Right ventricle myocardium superior (tissue), 1 donor: Measurements from ENCODE around the gene TEAD4. TPM values are rescaled to one million over a fixed set of nuclear protein-coding genes. Genes with fewer than 3 reads are reported as not detected.
A peak's percentile ranks its signal among the peaks of the same experiment; 100 is the strongest.

Experiments
- ATAC-seq: fragments of 200-7000 bp; cut with Tn5 transposase; one replicate; pipeline ENCODE4 v1.9.1; 2020; ENCODE audit warnings: mild to moderate bottlenecking; ENCODE audit not compliant: poor library complexity
- DNase-seq: peaks from one replicate; pipeline ENCODE4 v3.0.0-alpha.2; 2020
- intact Hi-C: fragments of 100-400 bp; cut with DNase I; formaldehyde crosslinking; loops from one replicate; pipeline ENCODE4 v1.11.2; 2022
- total RNA-seq: library from RNA; stranded (reverse); fragmentation: NEBNext Ultra II Directional; extraction: Animal tissue kit (Norgen Biotek cat#: 25700); gene quantifications from one replicate; pipeline ENCODE4 v1.2.1, GENCODE V29; 2021
- donor health status: DM: no; HTN: yes; CAD: no; lungs with severe emphysema.

TEAD4 gene
- total RNA-seq, 1 donor from 2014 or later, result 7.6 TPM

- ATAC-seq (peak; percentile 65), DNase-seq (peak; percentile 74)
- intact Hi-C loops, result no loop called here
Measured at GRCh38 chr12:2958432-2959191, 585 bp upstream of the TEAD4 start.

- DNase-seq (peak; percentile 62), ATAC-seq (peak; percentile 72)
- intact Hi-C loops, result no loop called here
Measured at GRCh38 chr12:2959505-2960389, 550 bp downstream of the TEAD4 start.

DNA sequence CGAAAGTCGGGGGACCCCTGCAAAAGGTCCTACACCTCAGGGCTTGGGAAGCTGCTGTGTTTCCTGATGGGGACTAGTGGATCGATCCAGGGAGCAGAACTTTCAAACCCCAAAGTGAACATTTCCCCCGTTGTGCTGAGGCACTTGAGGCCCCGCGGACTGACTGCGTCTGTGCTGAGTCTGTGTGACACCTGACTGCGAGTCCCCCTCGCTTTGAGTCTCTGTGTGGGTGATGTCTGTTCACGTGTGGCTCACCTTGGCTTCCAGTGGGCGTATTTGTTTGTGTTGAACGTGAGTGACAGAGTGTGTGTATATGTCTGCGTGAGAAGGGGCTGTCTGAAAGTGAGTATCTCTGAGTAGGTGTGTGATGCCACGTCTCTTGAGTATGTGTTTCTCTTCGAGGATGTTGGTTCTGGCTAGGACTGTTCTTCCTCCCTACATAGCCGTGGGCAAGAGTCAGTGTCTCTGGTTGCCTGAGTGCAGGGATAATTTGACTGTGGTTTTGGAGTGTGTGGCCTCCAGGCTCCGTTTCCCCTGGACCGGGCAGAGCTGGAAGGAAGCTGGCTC lies 1.3 kb downstream of the TEAD4 start:
- intact Hi-C loops, result no loop called here
- ATAC-seq (no peak), DNase-seq (no peak)

DNA sequence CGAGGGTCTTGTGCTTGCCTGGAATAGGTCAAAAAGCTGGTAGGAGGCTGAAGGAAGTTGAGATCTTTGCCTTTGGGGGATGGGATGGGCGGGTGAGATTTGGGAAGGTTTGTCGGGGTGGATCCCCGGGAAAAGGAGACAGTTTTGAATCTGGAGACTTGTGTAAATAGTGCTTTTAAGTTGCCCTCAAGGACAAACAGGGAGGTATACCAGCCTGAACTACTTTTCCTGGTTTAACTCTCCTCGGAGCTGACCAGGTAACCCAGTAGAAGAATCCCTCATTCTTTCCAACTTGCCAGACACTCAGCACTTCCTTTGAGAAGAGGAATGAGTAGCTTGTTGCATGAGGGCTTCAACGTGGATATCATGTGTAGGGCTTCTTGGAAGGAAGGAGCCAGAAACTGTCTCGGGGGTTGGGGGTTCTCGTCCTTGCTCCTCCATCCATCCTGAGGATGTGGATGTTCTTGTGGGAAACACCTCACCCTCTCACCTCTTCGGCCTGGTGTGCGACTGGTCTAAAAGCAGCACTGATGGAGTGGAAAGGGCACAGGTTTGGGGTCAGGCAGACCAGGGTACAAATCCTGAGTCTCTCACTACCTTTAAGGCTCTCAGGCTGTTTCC lies 1.9 kb downstream of the TEAD4 start:
- intact Hi-C loops, result no loop called here

GRCh38 chr12:2961705-2962104 lies 2.5 kb downstream of the TEAD4 start:
- intact Hi-C loops, result no loop called here

More for the DNA sequence above, 1.9 kb downstream of the TEAD4 start:
- DNase-seq (no peak), ATAC-seq (no peak)

DNA sequence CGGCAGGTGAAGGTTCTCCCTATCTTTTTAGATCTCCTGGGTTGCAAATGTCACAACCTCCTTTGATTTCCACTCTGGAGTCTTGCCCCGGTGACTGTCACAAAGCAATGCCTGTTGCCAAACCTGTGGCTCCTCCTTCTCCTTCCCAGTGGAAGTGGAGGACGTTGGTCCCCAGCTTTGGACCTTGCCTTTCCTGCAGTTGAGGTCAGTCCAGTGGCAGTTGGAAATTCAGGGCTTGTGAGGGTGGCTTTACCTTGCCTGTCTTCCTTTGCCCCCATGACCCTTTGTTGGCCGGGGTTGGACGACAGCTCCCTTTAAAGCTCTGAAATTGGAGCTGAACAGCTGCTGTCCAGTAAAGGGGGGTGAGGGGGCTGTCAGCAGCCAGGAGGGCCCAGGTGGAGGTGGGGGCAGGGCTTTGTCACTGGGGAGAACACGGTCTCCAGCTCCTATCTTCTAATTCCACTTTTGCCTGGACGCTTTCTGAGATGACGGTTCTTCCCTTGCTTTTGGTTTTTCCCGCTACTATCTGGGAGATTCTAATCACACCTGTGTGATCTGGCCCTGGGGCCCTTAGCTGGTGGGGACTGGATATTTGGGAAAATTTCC lies 4.1 kb downstream of the TEAD4 start:
- intact Hi-C loops, result no loop called here
- DNase-seq (no peak), ATAC-seq (peak; percentile 7)

More at GRCh38 chr12:2961705-2962104, 2.5 kb downstream of the TEAD4 start:
- DNase-seq (no peak), ATAC-seq (no peak)

DNA sequence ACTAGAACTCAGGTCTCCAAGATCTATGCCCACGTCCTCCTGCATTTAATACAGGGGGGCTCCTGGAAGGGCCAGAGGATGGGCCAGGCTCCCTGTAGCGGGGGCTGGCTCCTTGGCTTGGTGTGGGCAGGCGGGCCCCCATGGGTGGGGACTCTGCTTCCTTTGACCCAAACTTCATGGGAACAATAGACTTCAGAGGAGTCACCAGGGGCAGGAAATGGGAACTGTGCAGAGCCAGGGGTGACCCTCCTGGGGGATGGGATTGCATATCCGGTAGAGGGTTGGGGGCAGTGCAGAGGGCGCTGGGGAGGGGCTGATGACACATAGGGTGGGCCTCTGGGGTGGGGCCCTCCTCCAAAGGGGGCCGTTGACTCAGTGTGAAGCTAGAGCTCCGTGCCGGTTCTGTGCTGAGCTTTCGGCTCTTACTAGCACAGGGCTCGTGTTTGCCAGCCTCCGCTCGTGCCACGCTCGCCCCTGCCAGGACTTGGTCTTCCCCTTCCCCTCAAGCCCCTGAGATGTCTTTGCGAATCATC lies 4.6 kb downstream of the TEAD4 start:
- intact Hi-C loops, result no loop called here
- ATAC-seq (peak; percentile 39), DNase-seq (peak; percentile 55)

- intact Hi-C loops, result no loop called here
- no peak for ATAC-seq
- DNase-seq, result no peak
Measured at GRCh38 chr12:2967651-2968050, 8.5 kb downstream of the TEAD4 start.

GRCh38 chr12:2970744-2971143 lies 11.5 kb downstream of the TEAD4 start:
- no peak for ATAC-seq
- intact Hi-C loops, result no loop called here
- DNase-seq, result no peak

GRCh38 chr12:2973566-2973965 lies 14.4 kb downstream of the TEAD4 start:
- DNase-seq, result no peak
- no peak for ATAC-seq
- intact Hi-C loops, result no loop called here

DNA sequence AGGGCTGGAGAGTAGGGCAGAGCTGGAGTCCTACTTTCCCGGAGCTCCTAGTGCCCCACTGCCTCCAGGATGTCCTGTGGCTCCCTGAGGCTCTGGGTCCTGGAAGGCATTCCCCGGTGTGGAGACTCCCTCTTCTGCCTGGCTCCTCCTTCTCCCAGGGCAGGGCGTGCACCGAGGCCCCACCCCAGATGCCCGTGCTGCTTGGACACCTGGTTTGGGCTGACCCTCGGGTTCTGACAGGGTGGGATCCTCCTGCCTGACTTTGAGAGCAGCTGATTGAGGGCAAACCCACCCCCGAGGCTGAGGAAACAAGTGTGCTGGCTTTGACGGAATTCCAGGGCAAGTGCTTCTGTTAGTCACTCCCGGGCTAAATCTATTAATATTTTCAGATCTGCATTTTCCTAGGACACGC lies 15.4 kb downstream of the TEAD4 start:
- intact Hi-C loops, result no loop called here
- ATAC-seq, result no peak
- no peak for DNase-seq

GRCh38 chr12:2976581-2976996 lies 17.4 kb downstream of the TEAD4 start:
- DNase-seq, result no peak
- no peak for ATAC-seq
- intact Hi-C loops, result no loop called here

GRCh38 chr12:2977776-2978175 lies 18.6 kb downstream of the TEAD4 start:
- no peak for DNase-seq
- intact Hi-C loops, result no loop called here
- ATAC-seq, result no peak

- ATAC-seq, result no peak
- intact Hi-C loops, result no loop called here
- no peak for DNase-seq
Measured at GRCh38 chr12:2979806-2980205, 20.6 kb downstream of the TEAD4 start.

GRCh38 chr12:2980630-2981029 lies 21.4 kb downstream of the TEAD4 start:
- no peak for ATAC-seq

GRCh38 chr12:2982361-2982760 lies 23.2 kb downstream of the TEAD4 start:
- ATAC-seq, result no peak
- no peak for DNase-seq
- intact Hi-C loops, result no loop called here

More at GRCh38 chr12:2980630-2981029, 21.4 kb downstream of the TEAD4 start:
- intact Hi-C loops, result no loop called here
- DNase-seq, result no peak

- ATAC-seq, result no peak
- intact Hi-C loops, result no loop called here
- no peak for DNase-seq
Measured at GRCh38 chr12:2984249-2984648, 25.1 kb downstream of the TEAD4 start.

- intact Hi-C loops, result no loop called here
- DNase-seq, result no peak
- no peak for ATAC-seq
Measured at GRCh38 chr12:2984698-2985097, 25.5 kb downstream of the TEAD4 start.
